ENCODE data around the gene SLC4A1AP.

Gene SLC4A1AP

GRCh38 chr2:27672723-27673486 is 9.2 kb downstream of the SLC4A1AP start:
- TF ChIP-seq REST (IDR thresholded peaks at IDR 0.05; ENCODE audit: insufficient read depth in 1 of 2, low read depth in 2 of 2, low read length in 2 of 2) (no peak), FOXP2 (optimal IDR thresholded peaks at IDR 0.05; ENCODE audit: borderline replicate concordance, extremely low read depth, extremely low read length, insufficient read depth) (no peak), SIN3A (IDR thresholded peaks at IDR 0.05; ENCODE audit: borderline replicate concordance, insufficient read depth, low read length) (no peak)

GRCh38 chr2:27680571-27680970 is 16.9 kb downstream of the SLC4A1AP start:
- no peak for TF ChIP-seq FOXP2 (optimal IDR thresholded peaks at IDR 0.05; ENCODE audit: borderline replicate concordance, extremely low read depth, extremely low read length, insufficient read depth)
- no peak for TF ChIP-seq SIN3A (IDR thresholded peaks at IDR 0.05; ENCODE audit: borderline replicate concordance, insufficient read depth, low read length)
- TF ChIP-seq REST (IDR thresholded peaks at IDR 0.05; ENCODE audit: insufficient read depth in 1 of 2, low read depth in 2 of 2, low read length in 2 of 2), result no peak
- no peak for TF ChIP-seq TAF1 (IDR thresholded peaks at IDR 0.05; ENCODE audit: borderline replicate concordance, insufficient read depth, low read length)
- no peak for TF ChIP-seq POLR2AphosphoS5 (IDR thresholded peaks at IDR 0.05; ENCODE audit: low read depth, low read length)

- TF ChIP-seq SIN3A (IDR thresholded peaks at IDR 0.05; ENCODE audit: borderline replicate concordance, insufficient read depth, low read length), result no peak
- TF ChIP-seq POLR2AphosphoS5 (IDR thresholded peaks at IDR 0.05; ENCODE audit: low read depth, low read length), result no peak
- no peak for TF ChIP-seq FOXP2 (optimal IDR thresholded peaks at IDR 0.05; ENCODE audit: borderline replicate concordance, extremely low read depth, extremely low read length, insufficient read depth)
- TF ChIP-seq REST (IDR thresholded peaks at IDR 0.05; ENCODE audit: insufficient read depth in 1 of 2, low read depth in 2 of 2, low read length in 2 of 2), result no peak
- TF ChIP-seq TAF1 (IDR thresholded peaks at IDR 0.05; ENCODE audit: borderline replicate concordance, insufficient read depth, low read length), result no peak
Measured at GRCh38 chr2:27681841-27682240, 18.2 kb downstream of the SLC4A1AP start.

GRCh38 chr2:27683390-27684071 is 19.8 kb downstream of the SLC4A1AP start:
- no peak for TF ChIP-seq REST (IDR thresholded peaks at IDR 0.05; ENCODE audit: insufficient read depth in 1 of 2, low read depth in 2 of 2, low read length in 2 of 2)
